GM23338 (cell line): ENCODE measurements around the gene BPTF. TPM values are rescaled to one million over a fixed set of nuclear protein-coding genes. Genes with fewer than 3 reads are reported as not detected.

Source experiments
- ATAC-seq: fragments of 200-7000 bp; cut with Tn5 transposase; 3 replicates; pipeline ENCODE4 v1.9.1; 2020
- DNase-seq: peaks from one replicate; pipeline ENCODE4 v3.0.0-alpha.2; 2015; ENCODE audit warnings: low spot score
- H2AFZ ChIP-seq: fragments of 200-600 bp; sonication (generic); 2 replicates; pipeline ENCODE4 v1.8.0; 2016; ENCODE audit warnings: antibody characterized with exemption, mild to moderate bottlenecking, moderate library complexity
- H3F3A ChIP-seq: fragments of 200-600 bp; sonication (generic); replicated peaks from 2 replicates; pipeline ENCODE4 v1.8.0; 2017; ENCODE audit warnings: antibody characterized with exemption, mixed run types, low read depth
- H3K27ac ChIP-seq: fragments of 200-600 bp; sonication (generic); 2 replicates; pipeline ENCODE4 v1.6.1; 2016; ENCODE audit warnings: low read depth
- H3K27me3 ChIP-seq: fragments of 200-600 bp; sonication (generic); 2 replicates; pipeline ENCODE4 v1.8.0; 2016; ENCODE audit warnings: mild to moderate bottlenecking, mixed run types, moderate library complexity; ENCODE audit not compliant: insufficient read depth
- H3K36me3 ChIP-seq: fragments of 200-600 bp; sonication (generic); 2 replicates; pipeline ENCODE4 v1.8.0; 2016; ENCODE audit warnings: mild to moderate bottlenecking; ENCODE audit not compliant: insufficient read depth
- H3K4me1 ChIP-seq: fragments of 200-600 bp; sonication (generic); 2 replicates; pipeline ENCODE4 v1.8.0; 2016; ENCODE audit warnings: mild to moderate bottlenecking, moderate library complexity; ENCODE audit not compliant: insufficient read depth
- H3K4me2 ChIP-seq: fragments of 200-600 bp; sonication (generic); 2 replicates; pipeline ENCODE4 v1.7.1; 2017; ENCODE audit warnings: mixed run types
- H3K4me3 ChIP-seq: fragments of 200-600 bp; sonication (generic); 2 replicates; pipeline ENCODE4 v1.6.1; 2016; ENCODE audit warnings: mixed run types
- H3K79me2 ChIP-seq: fragments of 200-600 bp; sonication (generic); replicated peaks from 2 replicates; pipeline ENCODE4 v1.8.0; 2017; ENCODE audit warnings: mild to moderate bottlenecking; ENCODE audit not compliant: insufficient read depth
- H3K9me2 ChIP-seq: fragments of 200-600 bp; sonication (generic); 2 replicates; pipeline ENCODE4 v1.8.0; 2017; ENCODE audit not compliant: insufficient read depth
- H4K20me1 ChIP-seq: fragments of 200-600 bp; sonication (generic); replicated peaks from 2 replicates; pipeline ENCODE4 v1.8.0; 2017; ENCODE audit warnings: mild to moderate bottlenecking; ENCODE audit not compliant: insufficient read depth
- H3K27ac Mint-ChIP-seq: 2 replicates; pipeline ENCODE4 v1.8.0; 2020; ENCODE audit warnings: inconsistent platforms, mild to moderate bottlenecking, moderate library complexity, mixed read lengths
- H3K27me3 Mint-ChIP-seq: 3 replicates; pipeline ENCODE4 v1.8.0; 2022; ENCODE audit warnings: low read depth, mild to moderate bottlenecking, moderate library complexity, mixed read lengths, inconsistent platforms; ENCODE audit not compliant: insufficient read depth, poor library complexity
- H3K36me3 Mint-ChIP-seq: 3 replicates; pipeline ENCODE4 v1.8.0; 2021; ENCODE audit warnings: low read depth, mild to moderate bottlenecking, inconsistent platforms, moderate library complexity, mixed read lengths
- H3K4me1 Mint-ChIP-seq: 3 replicates; pipeline ENCODE4 v1.8.0; 2020; ENCODE audit warnings: mild to moderate bottlenecking, inconsistent platforms, mixed read lengths
- H3K4me3 Mint-ChIP-seq: 3 replicates; pipeline ENCODE4 v1.8.0; 2021; ENCODE audit warnings: moderate library complexity, mild to moderate bottlenecking, inconsistent platforms, mixed read lengths
- H3K9me3 Mint-ChIP-seq: 3 replicates; pipeline ENCODE4 v1.8.0; 2020; ENCODE audit warnings: moderate library complexity, mild to moderate bottlenecking, inconsistent platforms, mixed read lengths
- CREB1 ChIP-seq: fragments of 250-450 bp; sonication (Bioruptor Pico); IDR thresholded peaks from 2 replicates; pipeline ENCODE4 v1.5.0; 2020; ENCODE audit warnings: low read depth, mild to moderate bottlenecking, moderate library complexity
- CTCF ChIP-seq, 2 experiments: fragments of 200-600 bp in 1 of 2; sonication (generic) in 1 of 2; conservative IDR thresholded peaks; 2 replicates each; pipeline versions ENCODE4 v1.5.1 to v1.6.1; 2016 to 2017; ENCODE audit warnings: antibody characterized with exemption in 2 of 2, low read depth in 2 of 2, mild to moderate bottlenecking in 2 of 2, moderate library complexity in 1 of 2
- ETS1 ChIP-seq: IDR thresholded peaks from 2 replicates; pipeline ENCODE4 v1.6.1; 2016; ENCODE audit warnings: antibody characterized with exemption
- EZH2 ChIP-seq: fragments of 200-600 bp; sonication (generic); IDR thresholded peaks from one replicate; pipeline ENCODE4 v1.8.0; 2017; ENCODE audit warnings: antibody characterized with exemption, mild to moderate bottlenecking, low read depth; ENCODE audit not compliant: unreplicated experiment
- EZH2phosphoT487 ChIP-seq: fragments of 200-600 bp; sonication (generic); IDR thresholded peaks from one replicate; pipeline ENCODE4 v1.8.1; 2018; ENCODE audit warnings: antibody characterized with exemption; ENCODE audit not compliant: unreplicated experiment
- JUNB ChIP-seq: IDR thresholded peaks from one replicate; pipeline ENCODE4 v1.6.1; 2016; ENCODE audit warnings: antibody characterized with exemption; ENCODE audit not compliant: unreplicated experiment
- NANOG ChIP-seq: IDR thresholded peaks from 2 replicates; pipeline ENCODE4 v1.6.1; 2016; ENCODE audit warnings: antibody characterized with exemption, borderline replicate concordance
- POLR2AphosphoS5 ChIP-seq: IDR thresholded peaks from 2 replicates; pipeline ENCODE4 v1.6.1; 2016; ENCODE audit warnings: antibody characterized with exemption, low read depth
- REST ChIP-seq: IDR thresholded peaks from one replicate; pipeline ENCODE4 v1.6.1; 2018; ENCODE audit warnings: antibody characterized with exemption; ENCODE audit not compliant: unreplicated experiment
- STAT1 ChIP-seq: IDR thresholded peaks from one replicate; pipeline ENCODE4 v1.6.1; 2016; ENCODE audit warnings: antibody characterized with exemption; ENCODE audit not compliant: unreplicated experiment
- ZNF114 ChIP-seq: fragments of 250-450 bp; sonication (Bioruptor Pico); IDR thresholded peaks from 2 replicates; pipeline ENCODE4 v1.5.0; 2020; ENCODE audit warnings: mild to moderate bottlenecking, moderate library complexity
- ZNF331 ChIP-seq: fragments of 250-450 bp; sonication (Bioruptor Pico); IDR thresholded peaks from 2 replicates; pipeline ENCODE4 v1.5.0; 2020; ENCODE audit warnings: low read depth, mild to moderate bottlenecking, moderate library complexity
- ZNF462 ChIP-seq: fragments of 250-450 bp; sonication (Bioruptor Pico); IDR thresholded peaks from 2 replicates; pipeline ENCODE4 v1.5.0; 2020; ENCODE audit warnings: mild to moderate bottlenecking, moderate library complexity
- polyA plus RNA-seq: library from polyadenylated mRNA; unstranded; fragments of >200 nt; fragmentation: Nextera tagmentation; extraction: Ambion mirVana; gene quantifications from 2 replicates; pipeline ENCODE4 v1.2.1, GENCODE V29; 2016
- total RNA-seq: library from RNA; depleted of rRNA; stranded (reverse); fragments of >200 nt; shearing (Covaris generic); gene quantifications from 2 replicates; pipeline ENCODE4 v1.2.3, GENCODE V29; 2014

BPTF gene
- total and polyA plus RNA-seq, 2 experiments from 2014 or later, result 161 to 179 TPM

- Histone ChIP-seq H3K27me3 (no peaks in the 10 kb centered on the region), H3K4me3 (no peak overlapping the region), H3K9me2 (no peaks in the 10 kb centered on the region), H2AFZ (no peak overlapping the region), H3K79me2 (peaks cover 100% of the 10 kb centered on the region), H4K20me1 (peaks cover 72% of the 10 kb centered on the region), H3K36me3 (peaks cover 23% of the 10 kb centered on the region), H3K27ac (no peak overlapping the region), H3F3A (no peaks in the 10 kb centered on the region; the same call in 1 of the 2 replicates), H3K4me2 (no peak overlapping the region), H3K4me1 (peaks cover 3% of the 10 kb centered on the region; the same call in 1 of the 2 replicates)
- ATAC-seq (no peak), DNase-seq (no peak)
- Mint-ChIP-seq H3K9me3 (peaks cover 2% of the 10 kb centered on the region; the same call in 1 of the 3 replicates), H3K4me1 (peaks cover 8% of the 10 kb centered on the region), H3K27ac (no peak overlapping the region), H3K27me3 (no peaks in the 10 kb centered on the region), H3K36me3 (peaks cover 38% of the 10 kb centered on the region), H3K4me3 (no peak overlapping the region)
- no peak for TF ChIP-seq ZNF114 (CRISPR knock-in tag)
- TF ChIP-seq STAT1, result no peak
- TF ChIP-seq EZH2, result no peak
- no peak for TF ChIP-seq EZH2phosphoT487
- TF ChIP-seq REST, result no peak
- TF ChIP-seq POLR2AphosphoS5, result no peak
- TF ChIP-seq ZNF331 (CRISPR knock-in tag), result no peak
- no peak for TF ChIP-seq ZNF462 (CRISPR knock-in tag)
- TF ChIP-seq CREB1 (CRISPR knock-in tag), result no peak
- TF ChIP-seq ETS1, result no peak
- no peak for TF ChIP-seq JUNB
- no peak for TF ChIP-seq CTCF (conservative IDR thresholded peaks at IDR 0.05; ENCODE audit: low read depth in 2 of 2)
- TF ChIP-seq NANOG, result no peak
Observed at GRCh38 chr17:67854378-67854777, 29.1 kb downstream of the BPTF start.
